Activated gamma-delta T cell (primary cell): ENCODE results near the gene FGFR2.

ENCODE experiments used
- DNase-seq: peaks from one replicate; lab custom pipeline; 2025; lab: John Stamatoyannopoulos, UW

The FGFR2 gene

GRCh38 chr10:121452581-121452980 lies 145.7 kb downstream of the FGFR2 start:
- no peak for DNase-seq

GRCh38 chr10:121450247-121450646 lies 148.0 kb downstream of the FGFR2 start:
- DNase-seq = no peak

DNA sequence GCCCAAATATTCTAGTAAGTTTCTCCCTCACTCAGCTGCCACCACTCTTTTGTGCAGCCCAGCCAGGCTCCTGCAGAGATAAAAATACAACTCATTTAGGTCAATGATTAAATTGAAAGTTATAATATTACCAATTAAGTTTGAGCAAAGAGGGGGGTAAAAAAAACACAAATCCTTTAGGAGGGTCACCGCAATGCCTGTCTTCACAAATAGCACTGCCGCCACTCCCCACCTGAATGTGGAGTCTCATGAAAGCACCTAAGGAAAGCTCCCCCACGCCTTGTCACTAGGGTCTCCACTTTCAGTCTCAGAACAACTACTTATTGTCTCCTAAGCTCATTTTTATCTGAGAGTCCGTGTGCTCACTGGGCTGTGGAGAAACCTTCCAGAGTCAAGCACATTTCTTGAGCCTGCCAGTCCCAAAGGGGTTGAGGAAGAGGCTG lies 148.7 kb downstream of the FGFR2 start:
- no peak for DNase-seq

- DNase-seq = no peak
These were observed 149.3 kb downstream of the FGFR2 start for GRCh38 chr10:121448766-121449421.

DNA sequence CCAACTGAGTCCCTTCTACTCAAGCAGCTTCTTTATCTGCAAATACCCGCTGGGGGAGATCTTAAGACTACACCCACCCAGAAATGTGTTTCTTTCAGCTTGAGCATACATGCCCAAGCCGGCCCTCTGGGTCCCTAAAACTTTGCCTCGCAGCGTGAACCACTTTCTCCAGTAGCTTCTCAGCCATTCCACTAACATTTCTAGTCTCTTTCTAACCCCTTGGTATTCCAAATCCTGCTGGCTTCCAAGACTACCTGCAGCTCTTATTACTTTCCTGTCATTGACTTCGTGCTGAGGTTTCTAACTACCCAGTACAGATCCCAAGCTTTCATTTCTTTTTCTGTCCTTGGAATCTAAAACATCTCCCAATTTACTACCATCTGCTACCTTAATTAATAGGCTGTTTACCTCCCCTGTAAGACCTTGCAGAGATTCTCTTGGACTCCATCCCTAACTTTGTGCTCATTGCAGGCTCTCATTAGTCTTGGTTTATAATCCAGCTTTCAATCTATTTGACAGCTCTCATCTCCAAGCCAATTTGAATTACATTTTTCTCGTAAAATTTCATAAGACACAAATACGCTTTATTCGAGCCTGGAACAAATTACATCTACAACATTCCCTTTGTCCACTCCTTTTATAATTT lies 153.6 kb downstream of the FGFR2 start:
- DNase-seq = no peak

- no peak for DNase-seq
These were observed 155.9 kb downstream of the FGFR2 start for GRCh38 chr10:121442086-121442935.

- DNase-seq = no peak
These were observed 157.8 kb downstream of the FGFR2 start for GRCh38 chr10:121440461-121440860.

- no peak for DNase-seq
These were observed 159.9 kb downstream of the FGFR2 start for GRCh38 chr10:121438333-121438732.

- DNase-seq = no peak
These were observed 160.6 kb downstream of the FGFR2 start for GRCh38 chr10:121437596-121437995.

GRCh38 chr10:121436630-121437341 lies 161.5 kb downstream of the FGFR2 start:
- DNase-seq = no peak

GRCh38 chr10:121436281-121436629 lies 162.0 kb downstream of the FGFR2 start:
- DNase-seq = no peak

GRCh38 chr10:121435099-121435875 lies 163.0 kb downstream of the FGFR2 start:
- no peak for DNase-seq

DNA sequence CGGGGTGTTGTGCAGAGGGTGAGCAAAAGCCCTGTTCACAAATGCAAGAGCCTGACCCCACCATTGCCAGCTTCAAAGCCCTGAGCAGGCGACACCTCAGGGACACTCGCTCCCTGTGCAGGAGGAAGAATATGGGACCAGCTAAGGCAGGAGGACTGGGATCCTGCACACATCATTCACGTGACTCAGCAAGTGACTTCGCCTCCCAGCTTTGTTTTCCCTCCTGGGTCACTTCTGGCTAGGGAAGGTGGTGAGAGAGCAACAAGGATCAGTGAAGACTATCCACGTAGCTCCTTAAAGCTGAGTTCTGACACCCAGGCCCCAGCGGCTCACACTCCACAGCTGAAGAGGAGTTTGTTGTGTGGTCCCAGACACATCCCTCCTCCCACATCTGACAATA lies 164.3 kb downstream of the FGFR2 start:
- no peak for DNase-seq

DNA sequence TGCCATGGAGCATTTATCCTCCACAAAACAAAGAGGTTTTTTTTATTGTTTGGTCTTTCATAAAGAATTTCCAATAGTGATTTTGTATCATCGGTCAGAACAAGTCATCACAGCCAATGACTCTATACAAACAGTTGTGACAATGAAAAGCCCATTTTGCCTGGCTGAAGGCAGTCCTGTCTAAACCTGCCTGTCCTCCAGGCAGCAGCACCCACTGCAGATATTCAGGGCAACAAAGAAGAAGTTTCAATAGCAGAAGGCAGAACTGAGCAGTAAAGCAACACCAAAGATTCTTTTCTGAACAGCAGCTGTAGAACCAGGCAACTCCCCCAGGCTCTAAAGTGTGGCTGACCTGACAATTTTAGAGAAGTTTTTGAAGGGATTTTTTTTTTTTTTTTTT lies 169.4 kb downstream of the FGFR2 start:
- DNase-seq = no peak
